NCI-H345 (cell line): Measurements from ENCODE around the gene ASB6.
"Not testable (repeated sequence)": the region's sequence is repeated elsewhere in the genome, so short reads cannot be mapped to it uniquely, and the experiment has no call there.

Source experiments
- DNase-seq: peaks from one replicate; lab custom pipeline; 2025; lab: John Stamatoyannopoulos, UW

ASB6 gene

GRCh38 chr9:129643706-129644105 is 1.8 kb upstream of the ASB6 start:
- DNase-seq, result no peak

GRCh38 chr9:129640871-129641749 is 841 bp downstream of the ASB6 start:
- DNase-seq, result no peak

GRCh38 chr9:129640086-129640870 is 1.7 kb downstream of the ASB6 start:
- peak; percentile 66 for DNase-seq

- no peak for DNase-seq
Measured at GRCh38 chr9:129639756-129640085, 2.2 kb downstream of the ASB6 start.

GRCh38 chr9:129639034-129639630 is 2.8 kb downstream of the ASB6 start:
- no peak for DNase-seq

GRCh38 chr9:129637673-129638439 is 4.1 kb downstream of the ASB6 start:
- DNase-seq, result no peak

GRCh38 chr9:129637102-129637501 is 4.8 kb downstream of the ASB6 start:
- DNase-seq, result no peak

- DNase-seq, result not testable (repeated sequence)
Measured at GRCh38 chr9:129636343-129636742, 5.6 kb downstream of the ASB6 start.

GRCh38 chr9:129635099-129636065 is 6.6 kb downstream of the ASB6 start:
- DNase-seq, result no peak

GRCh38 chr9:129633848-129634247 is 8.1 kb downstream of the ASB6 start:
- no peak for DNase-seq

GRCh38 chr9:129633207-129633606 is 8.7 kb downstream of the ASB6 start:
- no peak for DNase-seq

- DNase-seq, result no peak
Measured at GRCh38 chr9:129632460-129632859, 9.5 kb downstream of the ASB6 start.

- DNase-seq, result no peak
Measured at GRCh38 chr9:129631674-129632129, 10.2 kb downstream of the ASB6 start.

GRCh38 chr9:129630967-129631673 is 10.8 kb downstream of the ASB6 start:
- no peak for DNase-seq

GRCh38 chr9:129629251-129629820 is 12.6 kb downstream of the ASB6 start:
- DNase-seq, result no peak

- no peak for DNase-seq
Measured at GRCh38 chr9:129628709-129629108, 13.2 kb downstream of the ASB6 start.

- no peak for DNase-seq
Measured at GRCh38 chr9:129627556-129628440, 14.2 kb downstream of the ASB6 start.

GRCh38 chr9:129626625-129627284 is 15.2 kb downstream of the ASB6 start:
- DNase-seq, result no peak
